ENCODE data around the gene NT5C2.

The NT5C2 gene

DNA sequence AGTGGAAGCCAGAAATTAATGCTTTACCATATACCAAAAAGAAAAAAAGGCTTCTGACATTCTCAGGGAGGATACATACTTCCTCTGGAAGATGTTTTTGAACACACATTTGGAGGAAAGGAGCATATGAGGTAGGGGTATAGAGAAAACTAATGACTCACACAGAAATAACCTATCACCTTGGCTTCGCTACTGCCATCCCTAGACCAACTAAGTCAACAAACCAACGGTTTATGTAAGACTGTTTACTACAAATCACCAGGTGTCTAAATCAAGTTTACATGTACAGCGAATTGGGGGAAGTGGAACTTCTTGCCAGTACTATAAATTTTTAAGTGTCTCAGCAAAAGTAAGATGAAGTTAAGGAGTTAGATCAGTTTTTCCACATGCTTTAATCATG lies 96.9 kb downstream of the NT5C2 start:
- TF ChIP-seq, protein P1, sequence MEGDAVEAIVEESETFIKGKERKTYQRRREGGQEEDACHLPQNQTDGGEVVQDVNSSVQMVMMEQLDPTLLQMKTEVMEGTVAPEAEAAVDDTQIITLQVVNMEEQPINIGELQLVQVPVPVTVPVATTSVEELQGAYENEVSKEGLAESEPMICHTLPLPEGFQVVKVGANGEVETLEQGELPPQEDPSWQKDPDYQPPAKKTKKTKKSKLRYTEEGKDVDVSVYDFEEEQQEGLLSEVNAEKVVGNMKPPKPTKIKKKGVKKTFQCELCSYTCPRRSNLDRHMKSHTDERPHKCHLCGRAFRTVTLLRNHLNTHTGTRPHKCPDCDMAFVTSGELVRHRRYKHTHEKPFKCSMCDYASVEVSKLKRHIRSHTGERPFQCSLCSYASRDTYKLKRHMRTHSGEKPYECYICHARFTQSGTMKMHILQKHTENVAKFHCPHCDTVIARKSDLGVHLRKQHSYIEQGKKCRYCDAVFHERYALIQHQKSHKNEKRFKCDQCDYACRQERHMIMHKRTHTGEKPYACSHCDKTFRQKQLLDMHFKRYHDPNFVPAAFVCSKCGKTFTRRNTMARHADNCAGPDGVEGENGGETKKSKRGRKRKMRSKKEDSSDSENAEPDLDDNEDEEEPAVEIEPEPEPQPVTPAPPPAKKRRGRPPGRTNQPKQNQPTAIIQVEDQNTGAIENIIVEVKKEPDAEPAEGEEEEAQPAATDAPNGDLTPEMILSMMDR (IDR thresholded peaks at IDR 0.05; ENCODE audit: insufficient read depth, low read depth, low read length, missing control alignments), result no peak
- DNase-seq (ENCODE audit: low read depth), result no peak
- H3K4me3 ChIP-seq (ENCODE audit: low read length), result no peak overlapping the region

DNA sequence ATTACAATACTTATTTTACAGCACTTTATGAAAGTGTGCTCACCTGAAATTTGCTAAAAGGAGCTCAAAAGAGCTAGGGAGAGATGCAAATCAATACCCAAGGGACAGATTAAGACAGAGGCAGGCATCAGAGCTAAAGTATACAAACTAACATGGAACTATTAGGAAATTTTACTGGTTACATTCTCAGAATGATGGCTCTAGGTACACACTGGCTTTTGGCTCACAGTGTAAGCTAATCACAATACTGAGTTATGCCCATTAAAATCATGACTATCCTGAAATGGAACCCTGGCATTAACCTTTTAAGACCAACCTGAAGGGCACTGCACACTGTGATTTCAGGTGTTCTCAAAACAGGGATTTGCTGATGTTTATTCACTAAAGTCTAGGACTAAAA lies 98.1 kb downstream of the NT5C2 start:
- no peak for DNase-seq (ENCODE audit: low read depth)
- H3K4me3 ChIP-seq (ENCODE audit: low read length), result no peak overlapping the region
- TF ChIP-seq, protein P1 (IDR thresholded peaks at IDR 0.05; ENCODE audit: insufficient read depth, low read depth, low read length, missing control alignments), result no peak

DNA sequence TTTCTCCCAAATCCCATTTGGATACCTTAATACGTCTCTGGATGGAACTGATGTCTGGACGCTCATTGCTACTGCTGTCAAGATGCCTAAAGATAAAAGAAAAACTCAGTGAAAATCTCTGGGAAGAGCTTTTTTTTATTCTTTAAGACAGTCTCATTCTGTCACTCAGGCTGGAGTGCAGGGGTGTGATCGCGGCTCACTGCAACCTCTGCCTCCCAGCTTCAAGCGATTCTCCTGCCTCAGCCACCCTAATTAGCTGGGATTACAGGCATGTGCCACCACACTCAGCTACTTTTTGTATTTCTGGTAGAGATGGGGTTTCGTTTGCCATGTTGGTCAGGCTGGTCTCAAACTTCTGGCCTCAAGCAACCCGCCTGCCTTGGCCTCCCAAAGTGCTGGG lies 102.2 kb downstream of the NT5C2 start:
- TF ChIP-seq, protein P1 (IDR thresholded peaks at IDR 0.05; ENCODE audit: insufficient read depth, low read depth, low read length, missing control alignments), result no peak
- no peak for DNase-seq (ENCODE audit: low read depth)
- H3K4me3 ChIP-seq (ENCODE audit: low read length), result no peak overlapping the region

DNA sequence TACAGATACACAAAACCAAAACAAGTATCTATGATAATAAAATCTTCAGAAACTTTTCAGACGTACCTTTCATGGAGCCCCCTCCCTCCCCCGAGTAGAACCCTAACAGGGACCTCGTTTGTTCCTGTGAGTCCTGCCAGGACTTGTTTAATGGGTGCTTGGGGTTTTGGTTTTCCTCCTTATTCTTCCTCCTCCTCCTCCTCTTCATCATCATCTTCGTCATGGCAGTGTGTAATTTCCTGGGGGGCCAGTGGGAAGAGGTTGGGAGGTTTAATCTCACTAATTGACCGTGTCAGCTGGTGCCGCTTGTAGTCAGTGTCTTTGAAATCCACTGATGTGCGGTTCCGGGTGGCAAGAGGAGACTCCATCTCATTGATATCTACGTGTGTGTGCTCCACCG lies 103.6 kb downstream of the NT5C2 start:
- no peak for DNase-seq (ENCODE audit: low read depth)
- no peak overlapping the region for H3K4me3 ChIP-seq (ENCODE audit: low read length)
- TF ChIP-seq, protein P1 (IDR thresholded peaks at IDR 0.05; ENCODE audit: insufficient read depth, low read depth, low read length, missing control alignments), result no peak

DNA sequence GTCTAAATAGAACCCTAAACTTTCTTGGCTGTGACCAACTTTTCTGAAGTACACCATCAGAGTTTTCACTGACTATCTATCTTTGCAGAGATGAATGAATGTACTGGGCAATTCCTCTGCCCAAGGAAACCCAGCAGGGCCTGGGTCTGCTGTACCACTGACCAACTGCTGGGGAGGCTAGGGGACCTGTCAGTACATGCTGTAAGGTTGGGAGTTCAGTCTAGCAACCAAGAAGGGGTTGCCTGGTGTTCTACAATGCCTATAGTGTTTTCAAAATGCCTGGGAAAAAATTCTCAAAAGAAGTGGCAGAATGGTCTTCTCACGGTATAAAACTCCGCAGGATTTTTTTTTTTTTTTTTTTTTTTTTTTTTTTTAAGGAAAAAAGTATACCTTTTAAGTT lies 106.3 kb downstream of the NT5C2 start:
- H3K4me3 ChIP-seq (ENCODE audit: low read length), result no peak overlapping the region
- TF ChIP-seq, protein P1 (IDR thresholded peaks at IDR 0.05; ENCODE audit: insufficient read depth, low read depth, low read length, missing control alignments), result no peak
- DNase-seq (ENCODE audit: low read depth), result no peak

DNA sequence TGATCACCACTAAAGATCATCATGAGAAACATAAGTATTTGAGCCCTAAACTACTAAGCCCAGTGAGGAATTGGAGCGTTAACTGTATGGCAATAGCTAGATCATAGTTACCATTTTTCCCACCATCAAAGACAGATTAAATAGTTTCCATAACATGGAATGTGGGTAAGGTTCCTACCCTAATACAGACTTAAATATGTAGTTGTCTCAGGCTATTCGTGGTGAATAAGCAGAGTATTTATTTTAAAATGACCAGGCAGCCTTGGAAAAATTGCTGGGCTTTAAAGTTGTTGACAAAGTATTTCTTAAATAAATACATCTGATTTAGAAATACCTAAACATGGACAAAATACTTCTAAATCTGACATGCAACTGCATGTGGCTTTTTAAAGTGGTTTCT lies 106.8 kb downstream of the NT5C2 start:
- TF ChIP-seq, protein P1 (IDR thresholded peaks at IDR 0.05; ENCODE audit: insufficient read depth, low read depth, low read length, missing control alignments), result no peak
- no peak overlapping the region for H3K4me3 ChIP-seq (ENCODE audit: low read length)
- DNase-seq (ENCODE audit: low read depth), result no peak

DNA sequence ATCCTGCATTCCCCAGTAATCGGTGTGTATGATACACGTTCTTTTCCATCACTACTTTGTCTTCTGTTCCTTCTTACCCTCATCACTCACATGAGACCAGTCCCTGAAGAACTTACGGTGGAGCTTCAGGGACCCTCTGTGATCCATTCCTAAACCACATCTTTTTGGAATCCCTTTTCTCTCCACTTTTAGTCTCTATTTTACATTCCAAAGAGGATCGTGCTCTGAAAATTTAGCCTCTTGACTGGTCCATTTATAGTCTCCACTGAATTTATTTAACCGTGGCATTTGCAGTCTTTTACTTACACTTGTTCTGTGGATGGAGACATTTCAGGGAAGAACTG lies 109.1 kb downstream of the NT5C2 start:
- no peak for DNase-seq (ENCODE audit: low read depth)
- TF ChIP-seq, protein P1 (IDR thresholded peaks at IDR 0.05; ENCODE audit: insufficient read depth, low read depth, low read length, missing control alignments), result no peak
- no peak overlapping the region for H3K4me3 ChIP-seq (ENCODE audit: low read length)
